ENCODE data around the gene KLHL3. TPM values are rescaled to one million over a fixed set of nuclear protein-coding genes. Genes with fewer than 3 reads are reported as not detected.
"Not testable (repeated sequence)": the region's sequence is repeated elsewhere in the genome, so short reads cannot be mapped to it uniquely, and the experiment has no call there.

KLHL3 gene
- total RNA-seq, 1 donor from 2014 or later = 7.5 TPM

DNA sequence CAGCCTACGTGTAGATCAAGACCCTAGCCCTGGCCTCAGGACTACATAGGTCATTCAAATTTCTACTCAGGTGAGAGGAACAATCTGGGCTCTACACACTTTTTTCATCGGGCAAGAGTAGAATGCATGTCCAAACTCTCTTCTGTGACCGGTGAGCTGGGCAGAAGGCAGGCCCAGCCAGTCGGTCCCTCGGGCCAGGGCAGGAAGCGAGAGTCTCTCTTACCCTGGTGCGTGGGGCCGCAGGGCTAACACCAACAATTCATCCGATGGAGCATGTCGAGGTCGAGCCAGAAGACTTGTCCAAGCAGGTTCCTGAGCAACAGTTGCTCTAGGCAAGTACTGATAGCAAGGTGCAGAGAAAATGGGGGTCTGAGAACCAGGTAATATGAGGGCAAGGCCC, 88.5 kb downstream of the KLHL3 start:
- no peak for DNase-seq (ENCODE audit: low spot score in 2 of 2)
- Histone ChIP-seq H3K27ac (no peak overlapping the region), H3K27me3 (no peaks in the 10 kb centered on the region), H3K36me3 (peaks cover 3 to 5% of the 10 kb centered on the region in 2 donors), H3K9me3 (no peaks in the 10 kb centered on the region), H3K4me1 (no peaks in the 10 kb centered on the region), H3K4me3 (no peak overlapping the region)
- intact Hi-C loops (cut with DNase I) = no loop called here
- TF ChIP-seq, protein P1, sequence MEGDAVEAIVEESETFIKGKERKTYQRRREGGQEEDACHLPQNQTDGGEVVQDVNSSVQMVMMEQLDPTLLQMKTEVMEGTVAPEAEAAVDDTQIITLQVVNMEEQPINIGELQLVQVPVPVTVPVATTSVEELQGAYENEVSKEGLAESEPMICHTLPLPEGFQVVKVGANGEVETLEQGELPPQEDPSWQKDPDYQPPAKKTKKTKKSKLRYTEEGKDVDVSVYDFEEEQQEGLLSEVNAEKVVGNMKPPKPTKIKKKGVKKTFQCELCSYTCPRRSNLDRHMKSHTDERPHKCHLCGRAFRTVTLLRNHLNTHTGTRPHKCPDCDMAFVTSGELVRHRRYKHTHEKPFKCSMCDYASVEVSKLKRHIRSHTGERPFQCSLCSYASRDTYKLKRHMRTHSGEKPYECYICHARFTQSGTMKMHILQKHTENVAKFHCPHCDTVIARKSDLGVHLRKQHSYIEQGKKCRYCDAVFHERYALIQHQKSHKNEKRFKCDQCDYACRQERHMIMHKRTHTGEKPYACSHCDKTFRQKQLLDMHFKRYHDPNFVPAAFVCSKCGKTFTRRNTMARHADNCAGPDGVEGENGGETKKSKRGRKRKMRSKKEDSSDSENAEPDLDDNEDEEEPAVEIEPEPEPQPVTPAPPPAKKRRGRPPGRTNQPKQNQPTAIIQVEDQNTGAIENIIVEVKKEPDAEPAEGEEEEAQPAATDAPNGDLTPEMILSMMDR (IDR thresholded peaks at IDR 0.05) = no peak

DNA sequence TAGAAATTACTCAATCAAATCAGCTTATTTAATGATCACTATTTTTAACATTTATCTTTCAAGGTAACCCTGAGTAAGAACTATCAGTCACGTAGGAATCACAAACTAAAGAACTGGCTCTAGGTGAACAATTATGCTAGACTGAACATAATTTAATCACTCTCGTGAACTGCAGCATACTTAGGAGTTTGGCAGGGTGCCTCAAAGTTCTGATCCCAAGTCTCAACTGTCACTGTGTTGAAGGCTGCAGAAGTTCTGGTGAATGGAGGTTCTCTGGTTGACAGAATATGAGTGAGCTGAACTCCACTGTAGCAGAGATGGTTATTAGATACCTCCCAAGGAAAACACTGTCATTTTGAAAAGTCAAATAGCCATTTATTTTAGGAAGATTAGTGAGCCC, 89.1 kb downstream of the KLHL3 start:
- no peaks in the 10 kb centered on the region for H3K27me3 ChIP-seq
- no peak overlapping the region for H3K27ac ChIP-seq
- intact Hi-C loops (cut with DNase I) = no loop called here
- DNase-seq (ENCODE audit: low spot score in 2 of 2) = no peak
- H3K4me3 ChIP-seq = no peak overlapping the region
- no peaks in the 10 kb centered on the region for H3K4me1 ChIP-seq
- TF ChIP-seq, protein P1 (IDR thresholded peaks at IDR 0.05) = no peak
- H3K9me3 ChIP-seq = no peaks in the 10 kb centered on the region
- H3K36me3 ChIP-seq = peaks cover 3 to 5% of the 10 kb centered on the region in 2 donors

DNA sequence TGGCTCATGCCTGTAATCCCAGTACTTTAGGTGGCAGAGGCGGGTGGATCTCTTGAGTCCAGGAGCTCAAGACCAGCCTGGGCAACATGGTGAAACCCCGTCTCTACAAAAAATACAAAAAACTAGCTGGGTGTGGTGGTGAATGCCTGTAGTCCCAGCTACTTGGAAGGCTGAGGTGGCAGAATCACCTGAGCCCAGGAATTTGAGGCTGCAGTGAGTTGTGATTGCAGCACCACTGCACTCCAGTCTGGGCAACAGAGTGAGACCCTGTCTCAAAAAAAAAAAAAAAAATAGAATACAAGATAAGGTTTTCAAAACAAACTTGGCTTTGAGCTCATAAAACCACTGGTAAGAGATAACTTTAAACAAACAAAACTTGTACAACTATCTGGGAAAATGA, 92.8 kb downstream of the KLHL3 start:
- H3K4me3 ChIP-seq; H3K36me3 ChIP-seq; H3K27ac ChIP-seq; H3K9me3 ChIP-seq; DNase-seq (ENCODE audit: low spot score in 2 of 2); H3K4me1 ChIP-seq; H3K27me3 ChIP-seq; intact Hi-C loops (cut with DNase I): not testable (repeated sequence)

DNA sequence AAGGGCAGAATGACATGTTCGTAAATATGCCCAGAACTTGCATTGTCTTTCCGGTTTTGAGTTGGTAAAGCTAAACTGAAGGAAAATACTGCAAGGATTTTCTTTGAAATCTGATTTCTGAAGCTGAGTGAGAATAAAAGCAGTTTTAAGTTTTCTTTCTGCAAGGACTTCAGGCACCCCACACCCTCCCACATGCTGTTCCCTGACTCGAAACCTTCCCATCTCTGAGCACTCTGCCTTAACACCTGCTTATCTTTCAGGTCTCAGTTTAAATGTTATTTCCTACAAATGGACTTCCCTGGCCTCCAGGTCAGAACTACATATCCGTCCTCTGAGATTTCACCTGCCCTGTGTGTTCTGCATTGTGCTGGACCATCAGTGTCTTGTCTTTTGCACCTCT, 93.8 kb downstream of the KLHL3 start:
- no peaks in the 10 kb centered on the region for H3K4me1 ChIP-seq
- intact Hi-C loops (cut with DNase I) = no loop called here
- no peaks in the 10 kb centered on the region for H3K9me3 ChIP-seq
- no peak overlapping the region for H3K27ac ChIP-seq
- DNase-seq (ENCODE audit: low spot score in 2 of 2) = no peak
- TF ChIP-seq, protein P1 (IDR thresholded peaks at IDR 0.05) = no peak
- H3K27me3 ChIP-seq = no peaks in the 10 kb centered on the region
- H3K36me3 ChIP-seq = peaks cover 0 to 15% of the 10 kb centered on the region in 2 donors
- H3K4me3 ChIP-seq = no peak overlapping the region

DNA sequence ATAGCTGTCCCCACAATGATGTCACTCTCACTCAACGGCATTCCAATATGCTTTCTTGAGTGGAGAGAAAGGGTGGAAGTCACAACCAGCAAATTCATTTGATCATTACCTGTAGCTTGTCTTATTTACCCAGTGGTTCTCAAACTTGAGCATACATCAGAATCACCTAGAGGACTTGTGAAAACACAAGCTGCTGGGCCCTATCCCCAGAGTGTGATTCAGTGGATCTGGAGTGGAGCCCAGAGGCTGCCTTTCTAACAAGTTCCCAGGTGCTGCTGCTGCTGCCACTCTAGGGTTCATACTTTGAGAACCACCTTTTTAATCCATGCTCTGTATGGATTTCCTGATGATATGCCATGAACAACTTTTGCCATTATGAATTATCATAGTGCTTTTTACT, 94.7 kb downstream of the KLHL3 start:
- Histone ChIP-seq H3K4me1 (no peaks in the 10 kb centered on the region), H3K36me3 (peaks cover 0 to 17% of the 10 kb centered on the region in 2 donors), H3K27ac (no peak overlapping the region), H3K4me3 (no peak overlapping the region), H3K9me3 (no peaks in the 10 kb centered on the region), H3K27me3 (no peaks in the 10 kb centered on the region)
- DNase-seq (ENCODE audit: low spot score in 2 of 2) = no peak
- intact Hi-C loops (cut with DNase I) = no loop called here
- TF ChIP-seq, protein P1 (IDR thresholded peaks at IDR 0.05) = no peak

DNA sequence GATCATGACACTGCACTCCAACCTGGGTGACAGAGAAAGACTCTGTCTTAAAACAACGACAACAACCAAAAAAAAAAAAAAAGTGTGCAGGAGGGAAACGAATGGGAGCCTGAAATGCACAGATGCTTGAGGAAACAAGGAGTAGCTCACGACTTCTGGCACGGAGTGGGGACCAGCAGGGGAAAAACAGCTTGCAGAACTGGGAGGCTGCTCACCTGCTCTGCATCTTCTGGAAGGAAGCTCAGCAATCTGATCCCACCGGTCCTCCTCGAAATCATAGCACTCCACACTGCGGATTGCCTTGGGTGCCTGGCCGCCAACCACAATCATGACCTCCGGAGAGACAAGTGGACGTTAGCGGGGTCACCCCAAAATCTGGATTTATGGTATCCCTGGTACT, 96.2 kb downstream of the KLHL3 start:
- peaks cover 0 to 17% of the 10 kb centered on the region in 2 donors for H3K36me3 ChIP-seq
- no peak overlapping the region for H3K4me3 ChIP-seq
- no peak overlapping the region for H3K27ac ChIP-seq
- no peaks in the 10 kb centered on the region for H3K4me1 ChIP-seq
- no peaks in the 10 kb centered on the region for H3K27me3 ChIP-seq
- TF ChIP-seq, protein P1 (IDR thresholded peaks at IDR 0.05) = no peak
- no peak for DNase-seq (ENCODE audit: low spot score in 2 of 2)
- H3K9me3 ChIP-seq = no peaks in the 10 kb centered on the region
- intact Hi-C loops (cut with DNase I) = no loop called here
